GM13977 (cell line): ENCODE measurements around the gene PRR14L.

ENCODE experiments used
- DNase-seq: peaks from one replicate; pipeline ENCODE4 v3.0.0; 2012; ENCODE audit warnings: low spot score
- in situ Hi-C: fragments of 300-500 bp; cut with MboI; formaldehyde crosslinking; loops from one replicate; pipeline ENCODE4 v1.12.0; 2022; ENCODE audit warnings: low sequenced_read_pairs, low pct_unique_long_range_greater_than_20kb, mixed read lengths, inconsistent platforms; ENCODE audit not compliant: unreplicated experiment
- TF ChIP-seq, protein P1 (sequence below): IDR thresholded peaks from 2 replicates; pipeline ENCODE4 v1.5.1; 2012; ENCODE audit warnings: mild to moderate bottlenecking, control low read depth; ENCODE audit not compliant: insufficient read depth; ENCODE audit errors: extremely low read depth, missing control alignments

PRR14L gene

DNA sequence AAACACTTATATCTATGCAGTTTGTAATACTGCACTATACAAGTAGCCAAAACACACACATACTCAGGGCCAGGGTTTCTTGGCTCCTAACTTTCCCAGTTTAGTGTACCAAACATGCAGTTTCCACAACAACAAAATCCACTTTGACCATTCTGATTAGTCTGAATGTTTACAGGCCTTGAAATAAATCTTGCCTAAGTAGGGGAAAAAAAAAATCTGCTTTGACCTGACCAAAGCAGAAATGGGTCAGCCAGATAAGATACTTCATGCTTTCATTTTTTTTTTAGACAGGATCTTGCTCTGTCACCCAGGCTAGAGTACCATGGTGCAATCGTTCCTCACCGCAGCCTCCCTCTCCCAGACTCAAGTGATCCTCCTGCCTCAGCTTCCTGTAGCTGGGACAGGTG, 10.1 kb downstream of the PRR14L start:
- in situ Hi-C loops = no loop called here
- DNase-seq = no peak
- TF ChIP-seq, protein P1, sequence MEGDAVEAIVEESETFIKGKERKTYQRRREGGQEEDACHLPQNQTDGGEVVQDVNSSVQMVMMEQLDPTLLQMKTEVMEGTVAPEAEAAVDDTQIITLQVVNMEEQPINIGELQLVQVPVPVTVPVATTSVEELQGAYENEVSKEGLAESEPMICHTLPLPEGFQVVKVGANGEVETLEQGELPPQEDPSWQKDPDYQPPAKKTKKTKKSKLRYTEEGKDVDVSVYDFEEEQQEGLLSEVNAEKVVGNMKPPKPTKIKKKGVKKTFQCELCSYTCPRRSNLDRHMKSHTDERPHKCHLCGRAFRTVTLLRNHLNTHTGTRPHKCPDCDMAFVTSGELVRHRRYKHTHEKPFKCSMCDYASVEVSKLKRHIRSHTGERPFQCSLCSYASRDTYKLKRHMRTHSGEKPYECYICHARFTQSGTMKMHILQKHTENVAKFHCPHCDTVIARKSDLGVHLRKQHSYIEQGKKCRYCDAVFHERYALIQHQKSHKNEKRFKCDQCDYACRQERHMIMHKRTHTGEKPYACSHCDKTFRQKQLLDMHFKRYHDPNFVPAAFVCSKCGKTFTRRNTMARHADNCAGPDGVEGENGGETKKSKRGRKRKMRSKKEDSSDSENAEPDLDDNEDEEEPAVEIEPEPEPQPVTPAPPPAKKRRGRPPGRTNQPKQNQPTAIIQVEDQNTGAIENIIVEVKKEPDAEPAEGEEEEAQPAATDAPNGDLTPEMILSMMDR = no peak

DNA sequence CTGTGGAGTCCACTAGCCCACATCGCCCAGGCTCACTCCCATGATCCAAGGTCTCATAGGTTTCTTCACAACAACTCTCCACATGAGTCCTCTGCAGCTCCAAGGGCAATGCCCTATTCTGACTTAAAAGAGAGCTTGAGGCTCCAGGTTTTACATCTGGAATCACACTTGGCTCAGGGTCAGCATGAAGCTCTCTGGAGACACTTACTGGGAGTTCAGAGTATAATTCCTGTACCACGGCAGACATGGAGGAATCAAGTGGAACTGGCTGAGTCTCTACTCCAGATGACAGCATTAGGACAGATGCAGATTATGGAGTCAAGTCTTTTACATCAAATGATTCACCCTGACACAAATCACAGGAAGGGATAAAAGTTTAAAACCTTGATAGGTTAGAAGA, 11.4 kb downstream of the PRR14L start:
- TF ChIP-seq, protein P1 = no peak
- in situ Hi-C loops = no loop called here
- no peak for DNase-seq

DNA sequence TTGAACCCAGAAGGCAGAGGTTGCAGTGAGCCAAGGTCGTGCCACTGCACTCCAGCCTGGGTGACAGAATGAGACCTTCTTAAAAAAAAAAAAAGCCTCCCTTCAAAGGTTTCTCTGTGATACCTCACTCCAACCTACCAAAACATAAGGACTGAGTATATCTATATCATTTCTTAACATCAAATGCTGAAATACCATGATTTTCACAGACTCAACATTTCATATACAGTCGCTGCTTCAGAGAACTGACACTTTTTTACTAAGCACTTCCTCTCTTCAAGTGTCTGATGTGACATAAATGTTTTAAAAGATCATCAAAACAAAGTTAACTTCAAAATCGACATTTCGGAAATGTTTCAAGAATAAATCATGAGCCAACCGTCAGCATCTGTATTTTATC, 12.0 kb downstream of the PRR14L start:
- in situ Hi-C loops = no loop called here
- DNase-seq = no peak
- TF ChIP-seq, protein P1 = no peak

DNA sequence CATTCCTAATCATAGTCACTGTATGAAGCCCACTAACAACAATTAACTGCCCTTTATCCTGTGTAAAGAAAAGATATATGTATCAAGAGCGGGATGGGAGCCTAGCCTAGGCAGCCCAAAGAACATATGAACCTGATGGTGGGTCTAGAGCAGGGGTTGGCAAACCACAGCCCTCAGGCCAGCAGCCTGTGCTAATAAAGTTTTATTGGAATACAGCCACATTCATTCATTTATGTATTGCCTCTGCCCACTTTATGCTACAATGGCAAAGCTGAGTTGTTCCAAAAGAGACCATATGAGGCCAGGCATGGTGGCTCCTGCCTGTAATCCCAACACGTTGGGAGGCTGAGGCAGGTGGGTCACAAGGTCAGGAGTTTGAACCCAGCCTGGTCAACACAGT, 13.5 kb downstream of the PRR14L start:
- no peak for DNase-seq
- TF ChIP-seq, protein P1 = no peak
- in situ Hi-C loops = no loop called here

DNA sequence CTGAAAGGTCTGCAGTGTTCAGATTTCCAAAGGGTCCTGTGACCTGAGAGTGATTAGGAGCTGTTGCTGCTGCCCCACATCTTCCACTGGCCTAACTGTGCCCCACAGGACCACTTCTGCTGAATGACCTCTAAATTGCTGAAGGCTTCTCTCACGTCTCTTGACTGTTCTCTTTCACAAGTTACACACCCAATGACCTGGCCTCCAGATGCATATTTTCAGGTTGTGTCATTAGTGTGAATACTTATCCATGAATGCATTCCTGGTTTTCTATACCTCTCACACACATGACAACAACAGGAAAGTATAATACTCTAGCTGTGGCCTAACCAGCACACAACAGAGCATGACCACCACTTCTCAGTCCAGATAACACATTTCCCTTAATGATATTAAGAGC, 15.4 kb downstream of the PRR14L start:
- in situ Hi-C loops = no loop called here
- TF ChIP-seq, protein P1 = no peak
- no peak for DNase-seq

DNA sequence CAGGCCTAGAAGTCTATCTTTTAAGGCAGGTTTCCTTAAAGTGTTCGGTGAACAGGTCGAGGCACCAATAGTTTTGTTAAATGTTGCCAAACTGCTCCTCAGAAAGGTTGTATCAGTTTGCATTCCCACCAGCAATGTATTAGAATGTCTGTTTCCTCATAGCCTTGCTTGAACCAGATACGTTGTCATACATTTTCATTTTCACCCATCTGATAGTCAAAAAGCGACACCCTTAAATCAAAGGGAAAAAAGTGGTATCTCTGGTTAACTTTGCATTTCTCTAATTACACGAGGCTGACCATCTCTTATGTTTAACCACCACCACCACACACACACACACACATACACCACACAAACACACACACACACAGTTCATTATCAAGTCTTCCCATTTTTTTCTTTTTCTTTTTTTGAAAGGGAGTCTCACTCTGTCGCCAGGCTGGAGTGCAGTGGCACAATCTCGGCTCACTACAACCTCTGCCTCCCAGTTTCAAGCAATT, 16.3 kb downstream of the PRR14L start:
- DNase-seq = no peak
- TF ChIP-seq, protein P1 = no peak

More for the DNA sequence above, 16.3 kb downstream of the PRR14L start:
- in situ Hi-C loops = no loop called here
